BLaER1 (cell line): ENCODE data around the gene ZNHIT2.

Source experiments
- H3K27ac ChIP-seq: shearing (Covaris generic); formaldehyde crosslinking; 2 replicates; pipeline ENCODE4 v1.8.1; 2022
- H3K27me3 ChIP-seq: shearing (Covaris generic); formaldehyde crosslinking; 2 replicates; pipeline ENCODE4 v1.8.1; 2022
- H3K36me3 ChIP-seq: shearing (Covaris generic); formaldehyde crosslinking; 2 replicates; pipeline ENCODE4 v1.8.1; 2022
- H3K4me1 ChIP-seq: shearing (Covaris generic); formaldehyde crosslinking; 2 replicates; pipeline ENCODE4 v1.8.1; 2022
- H3K4me2 ChIP-seq: shearing (Covaris generic); formaldehyde crosslinking; 2 replicates; pipeline ENCODE4 v1.8.1; 2022
- H3K4me3 ChIP-seq: shearing (Covaris generic); formaldehyde crosslinking; 2 replicates; pipeline ENCODE4 v1.8.1; 2022
- H3K9ac ChIP-seq: shearing (Covaris generic); formaldehyde crosslinking; 2 replicates; pipeline ENCODE4 v1.8.1; 2022
- H3K9me3 ChIP-seq: shearing (Covaris generic); formaldehyde crosslinking; 2 replicates; pipeline ENCODE4 v1.8.1; 2022
- H4K20me1 ChIP-seq: shearing (Covaris generic); formaldehyde crosslinking; 2 replicates; pipeline ENCODE4 v1.8.1; 2022
- Cebpa-rat ChIP-seq: shearing (Covaris generic); IDR thresholded peaks from 2 replicates; pipeline ENCODE4 v1.8.1; 2022

ZNHIT2 gene

GRCh38 chr11:65089621-65090020, 27.9 kb downstream of the ZNHIT2 start:
- Histone ChIP-seq H4K20me1 (no peaks in the 10 kb centered on the region; the same call in 1 of the 2 replicates), H3K27me3 (no peaks in the 10 kb centered on the region), H3K4me1 (peaks cover 17% of the 10 kb centered on the region), H3K27ac (no peak overlapping the region), H3K9me3 (no peaks in the 10 kb centered on the region), H3K36me3 (peaks cover 50% of the 10 kb centered on the region), H3K4me3 (no peak overlapping the region), H3K4me2 (no peak overlapping the region), H3K9ac (no peak overlapping the region)
- TF ChIP-seq Cebpa-rat, result no peak

GRCh38 chr11:65087827-65088226, 29.7 kb downstream of the ZNHIT2 start:
- H3K9ac ChIP-seq, result no peak overlapping the region
- H3K4me2 ChIP-seq, result no peak overlapping the region
- peaks cover 26% of the 10 kb centered on the region for H3K4me1 ChIP-seq
- TF ChIP-seq Cebpa-rat, result no peak
- no peaks in the 10 kb centered on the region for H3K27me3 ChIP-seq
- no peak overlapping the region for H3K4me3 ChIP-seq
- no peak overlapping the region for H3K27ac ChIP-seq
- no peaks in the 10 kb centered on the region for H3K9me3 ChIP-seq
- peaks cover 50% of the 10 kb centered on the region for H3K36me3 ChIP-seq
- no peaks in the 10 kb centered on the region; the same call in 1 of the 2 replicates for H4K20me1 ChIP-seq

DNA sequence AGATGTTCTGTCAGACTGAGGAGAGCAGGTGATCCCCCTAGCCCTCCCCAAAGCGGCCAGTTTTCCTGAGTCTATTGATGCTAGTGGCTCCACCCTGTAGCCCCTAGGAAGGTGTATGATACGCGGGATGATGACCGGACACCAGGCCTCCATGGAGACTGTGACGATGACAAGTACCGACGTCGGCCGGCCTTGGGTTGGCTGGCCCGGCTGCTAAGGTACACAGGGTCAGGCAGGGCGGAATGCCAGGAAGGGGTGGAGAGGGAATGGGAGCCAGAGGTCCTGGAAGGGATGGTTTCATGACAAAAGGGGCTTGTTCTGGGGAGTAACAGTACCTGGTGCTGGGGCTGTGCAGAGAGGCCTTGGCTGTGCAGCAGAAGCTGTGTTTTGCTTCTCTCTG, 30.3 kb downstream of the ZNHIT2 start:
- Histone ChIP-seq H3K27me3 (no peaks in the 10 kb centered on the region), H3K9ac (no peak overlapping the region), H3K4me1 (peaks cover 32% of the 10 kb centered on the region), H3K36me3 (peaks cover 50% of the 10 kb centered on the region), H3K4me3 (no peak overlapping the region), H3K9me3 (no peaks in the 10 kb centered on the region), H4K20me1 (no peaks in the 10 kb centered on the region; the same call in 1 of the 2 replicates), H3K4me2 (no peak overlapping the region), H3K27ac (no peak overlapping the region)
- TF ChIP-seq Cebpa-rat, result no peak

DNA sequence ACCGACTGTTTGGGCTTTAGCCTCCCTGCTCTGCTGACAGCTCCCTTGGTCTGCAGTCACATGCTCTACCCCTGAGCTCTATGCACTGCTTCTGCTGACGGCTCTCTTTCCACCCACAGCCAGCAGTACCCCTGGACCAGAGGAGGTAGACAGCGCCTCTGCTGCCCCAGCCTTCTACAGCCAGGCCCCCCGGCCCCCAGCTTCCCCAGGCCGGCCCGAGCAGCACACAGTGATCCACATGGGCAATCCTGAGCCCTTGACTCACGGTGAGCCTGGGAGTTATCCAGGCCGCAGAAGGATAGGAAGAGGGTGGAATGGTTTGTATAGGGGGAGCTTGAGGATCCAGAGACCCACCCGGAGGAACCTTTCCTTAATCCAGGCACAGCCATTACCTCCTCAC, 30.7 kb downstream of the ZNHIT2 start:
- Histone ChIP-seq H3K4me2 (no peak overlapping the region), H3K36me3 (peaks cover 54% of the 10 kb centered on the region), H3K9me3 (no peaks in the 10 kb centered on the region), H3K27ac (no peak overlapping the region), H3K27me3 (no peaks in the 10 kb centered on the region), H3K4me1 (peaks cover 36% of the 10 kb centered on the region), H3K4me3 (no peak overlapping the region), H4K20me1 (no peaks in the 10 kb centered on the region; the same call in 1 of the 2 replicates), H3K9ac (no peak overlapping the region)
- TF ChIP-seq Cebpa-rat, result no peak

DNA sequence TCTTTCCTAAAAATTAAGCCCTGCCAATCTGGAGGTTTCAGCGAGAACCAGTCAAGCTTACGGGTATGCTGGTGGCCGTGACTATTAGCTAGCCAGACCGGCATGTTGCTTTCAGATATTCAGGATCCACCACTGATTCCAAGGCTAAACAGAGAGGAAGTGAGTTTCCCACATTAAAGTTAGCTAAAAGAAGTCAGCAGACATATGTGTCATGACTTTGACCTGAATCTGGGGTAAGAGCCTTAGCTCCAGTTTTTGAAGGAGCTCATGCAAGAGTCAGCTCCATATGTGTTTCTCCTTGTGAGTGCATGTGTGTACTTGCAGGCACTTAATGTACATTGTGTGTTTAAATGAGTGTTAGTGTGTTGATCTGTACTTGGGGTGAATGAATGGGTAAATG, 32.1 kb downstream of the ZNHIT2 start:
- H3K27me3 ChIP-seq, result no peaks in the 10 kb centered on the region
- H3K4me2 ChIP-seq, result peak overlapping the region; percentile 99
- no peaks in the 10 kb centered on the region for H3K9me3 ChIP-seq
- H3K27ac ChIP-seq, result no peak overlapping the region
- peaks cover 41% of the 10 kb centered on the region for H3K4me1 ChIP-seq
- peak overlapping the region; percentile 88; the same call in 1 of the 2 replicates for H3K9ac ChIP-seq
- H4K20me1 ChIP-seq, result no peaks in the 10 kb centered on the region; the same call in 1 of the 2 replicates
- peaks cover 68% of the 10 kb centered on the region for H3K36me3 ChIP-seq
- TF ChIP-seq Cebpa-rat, result no peak
- H3K4me3 ChIP-seq, result no peak overlapping the region

GRCh38 chr11:65084598-65085375, 32.7 kb downstream of the ZNHIT2 start:
- peak overlapping the region; percentile 86 for H3K27ac ChIP-seq
- peaks cover 39% of the 10 kb centered on the region for H3K4me1 ChIP-seq
- no peaks in the 10 kb centered on the region; the same call in 1 of the 2 replicates for H4K20me1 ChIP-seq
- H3K4me3 ChIP-seq, result peak overlapping the region; percentile 85
- H3K9me3 ChIP-seq, result no peaks in the 10 kb centered on the region
- H3K4me2 ChIP-seq, result peak overlapping the region; percentile 99
- H3K36me3 ChIP-seq, result peaks cover 72% of the 10 kb centered on the region
- H3K9ac ChIP-seq, result peak overlapping the region; percentile 88
- no peaks in the 10 kb centered on the region for H3K27me3 ChIP-seq
- no peak for TF ChIP-seq Cebpa-rat

- Histone ChIP-seq H3K27ac (peak within 1 kb of the TSS; percentile 86), H3K4me3 (peak within 1 kb of the TSS; percentile 85), H3K4me1 (peaks cover 45% of the 10 kb centered on the region), H4K20me1 (peaks cover 6% of the 10 kb centered on the region; the same call in 1 of the 2 replicates), H3K36me3 (peaks cover 72% of the 10 kb centered on the region), H3K27me3 (no peaks in the 10 kb centered on the region), H3K9me3 (no peaks in the 10 kb centered on the region), H3K9ac (peak within 1 kb of the TSS; percentile 88), H3K4me2 (peak within 1 kb of the TSS; percentile 99)
- no peak for TF ChIP-seq Cebpa-rat
Measured at GRCh38 chr11:65083834-65084597, 33.5 kb downstream of the ZNHIT2 start, which contains the start of the genes CDCA5 and ZFPL1. CDCA5 (minus strand) TSS chr11:65084040; CDS start chr11:65083978, 62 bp downstream. ZFPL1 (plus strand) TSS chr11:65084222; CDS start chr11:65084699, 477 bp downstream.

DNA sequence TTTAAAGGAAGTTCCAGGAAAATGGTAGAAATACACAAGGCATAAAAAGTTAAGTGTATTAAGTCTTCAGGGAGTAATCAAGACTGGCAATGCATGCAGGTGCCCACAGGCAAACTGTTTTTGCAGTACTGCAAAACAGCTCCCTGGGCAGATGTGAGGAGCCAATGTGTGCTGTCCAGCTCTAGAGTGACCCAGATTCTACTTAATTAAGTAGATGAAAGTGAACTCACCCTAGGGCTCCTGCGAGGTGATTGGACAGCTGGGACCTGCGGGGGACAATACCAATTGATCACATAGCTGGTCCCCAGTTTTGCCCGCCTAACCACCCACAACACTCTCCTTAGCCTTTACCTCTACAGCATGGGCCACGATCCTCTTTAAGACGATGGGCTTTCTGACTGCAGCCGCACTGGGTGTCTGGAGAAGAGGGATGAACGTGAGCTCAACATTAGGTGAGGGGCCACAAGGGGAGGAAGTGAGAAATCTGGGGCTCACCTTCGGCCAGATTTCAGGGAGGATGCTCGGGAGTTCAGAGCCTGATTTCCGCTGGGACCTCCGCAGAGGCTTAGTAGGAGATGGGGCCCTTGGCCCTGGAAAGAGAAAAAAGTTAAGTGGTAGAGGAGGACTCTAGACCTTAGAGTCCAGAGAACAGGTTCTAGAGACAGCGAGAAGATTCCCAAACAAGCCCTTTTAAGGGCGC, 34.2 kb downstream of the ZNHIT2 start:
- Histone ChIP-seq H3K36me3 (peaks cover 71% of the 10 kb centered on the region), H3K27ac (peak overlapping the region; percentile 86), H3K9ac (peak overlapping the region; percentile 88), H3K9me3 (no peaks in the 10 kb centered on the region), H3K27me3 (no peaks in the 10 kb centered on the region), H3K4me1 (peaks cover 53% of the 10 kb centered on the region), H3K4me3 (peak overlapping the region; percentile 85), H4K20me1 (peaks cover 14% of the 10 kb centered on the region; the same call in 1 of the 2 replicates), H3K4me2 (peak overlapping the region; percentile 97)
- TF ChIP-seq Cebpa-rat, result no peak

DNA sequence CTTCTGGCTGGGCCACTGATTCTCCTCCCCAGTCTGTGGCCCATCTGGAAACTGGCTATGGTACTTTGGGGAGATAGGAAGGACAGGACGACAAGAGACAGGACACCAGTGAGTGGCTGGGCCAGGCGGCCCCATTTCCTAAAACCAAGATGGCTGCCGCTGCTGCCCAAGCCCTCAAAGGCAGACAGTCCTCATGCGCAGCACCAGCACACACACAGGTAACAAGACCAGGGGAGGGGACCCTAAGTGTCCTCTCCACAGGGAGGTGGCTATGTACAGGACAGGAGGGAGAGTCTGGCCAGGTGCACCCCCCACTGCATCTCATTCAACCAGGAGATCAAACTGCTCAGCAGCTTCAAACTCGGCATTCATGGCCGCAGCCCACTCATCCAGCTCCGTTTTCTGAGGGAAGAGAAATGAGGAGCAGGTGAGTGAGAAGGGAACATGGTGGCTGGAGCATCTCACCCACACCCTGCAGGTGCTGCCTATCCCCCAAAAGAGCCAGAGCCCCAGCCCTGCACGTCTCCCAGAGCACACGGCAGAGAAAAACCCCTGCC, 38.6 kb downstream of the ZNHIT2 start:
- H4K20me1 ChIP-seq, result peaks cover 30% of the 10 kb centered on the region; the same call in 1 of the 2 replicates
- TF ChIP-seq Cebpa-rat, result no peak
- no peaks in the 10 kb centered on the region for H3K27me3 ChIP-seq
- H3K4me1 ChIP-seq, result peaks cover 49% of the 10 kb centered on the region
- H3K9me3 ChIP-seq, result no peaks in the 10 kb centered on the region
- no peak overlapping the region for H3K4me3 ChIP-seq
- peak overlapping the region; percentile 49 for H3K4me2 ChIP-seq
- H3K27ac ChIP-seq, result peak overlapping the region; percentile 40
- H3K9ac ChIP-seq, result peak overlapping the region; percentile 52
- H3K36me3 ChIP-seq, result peaks cover 66% of the 10 kb centered on the region
